SU-DHL-6 (cell line): ENCODE results near the gene IPO4.

Experiments used
- H2AFZ ChIP-seq: fragments of 200-600 bp; sonication (generic); 2 replicates; pipeline ENCODE4 v1.6.1; 2014; ENCODE audit warnings: low read depth, mild to moderate bottlenecking, moderate library complexity, mixed read lengths, antibody characterized with exemption, low read length; ENCODE audit not compliant: severe bottlenecking
- H3F3A ChIP-seq: fragments of 200-600 bp; shearing (Covaris generic); 2 replicates; pipeline ENCODE4 v1.6.0; 2016; ENCODE audit warnings: antibody characterized with exemption, mild to moderate bottlenecking; ENCODE audit not compliant: insufficient read depth
- H3K27ac ChIP-seq: fragments of 200-600 bp; sonication (generic); 2 replicates; pipeline ENCODE4 v1.5.1; 2016; ENCODE audit warnings: low read depth, mild to moderate bottlenecking, low read length, moderate library complexity, mixed read lengths
- H3K27me3 ChIP-seq: fragments of 200-600 bp; sonication (generic), shearing (Covaris generic); 2 replicates; pipeline ENCODE4 v1.6.0; 2014; ENCODE audit warnings: mild to moderate bottlenecking, low read length
- H3K36me3 ChIP-seq: fragments of 200-600 bp; sonication (generic); 2 replicates; pipeline ENCODE4 v1.6.1; 2014; ENCODE audit warnings: mild to moderate bottlenecking, low read length, mixed read lengths
- H3K4me2 ChIP-seq: fragments of 300-600, 200-600 bp; shearing (Covaris generic), sonication (generic); 2 replicates; pipeline ENCODE4 v1.6.0; 2014; ENCODE audit warnings: low read length, low read depth, mild to moderate bottlenecking; ENCODE audit not compliant: poor library complexity, severe bottlenecking
- H3K4me3 ChIP-seq: fragments of 200-600 bp; sonication (generic); 2 replicates; pipeline ENCODE4 v1.5.1; 2014; ENCODE audit warnings: antibody characterized with exemption, low read length, mild to moderate bottlenecking, mixed read lengths; ENCODE audit not compliant: insufficient read depth, poor library complexity, severe bottlenecking
- H3K79me2 ChIP-seq: fragments of 200-600 bp; sonication (generic); 2 replicates; pipeline ENCODE4 v1.6.1; 2014; ENCODE audit warnings: mild to moderate bottlenecking, low read length, moderate library complexity; ENCODE audit not compliant: insufficient read depth
- H3K9ac ChIP-seq: fragments of 200-600 bp; sonication (generic); 2 replicates; pipeline ENCODE4 v1.7.0; 2014; ENCODE audit warnings: mild to moderate bottlenecking, low read length
- H3K9me2 ChIP-seq: fragments of 200-600 bp; sonication (generic); replicated peaks from 2 replicates; pipeline ENCODE4 v1.6.1; 2014; ENCODE audit warnings: low read length; ENCODE audit not compliant: insufficient read depth
- H3K9me3 ChIP-seq: fragments of 200-600 bp; sonication (generic); 2 replicates; pipeline ENCODE4 v1.6.1; 2014; ENCODE audit warnings: low read length, mixed read lengths; ENCODE audit not compliant: insufficient read depth
- H4K20me1 ChIP-seq: fragments of 200-600 bp; sonication (generic); 2 replicates; pipeline ENCODE4 v1.6.1; 2014; ENCODE audit warnings: low read depth, mild to moderate bottlenecking, antibody characterized with exemption, low read length, moderate library complexity, mixed read lengths
- EZH2phosphoT487 ChIP-seq: fragments of 200-600 bp; sonication (generic), shearing (Covaris generic); conservative IDR thresholded peaks from 2 replicates; pipeline ENCODE4 v1.6.1; 2018; ENCODE audit warnings: mild to moderate bottlenecking, antibody characterized with exemption, low read length, moderate library complexity, mixed read lengths
- TF ChIP-seq, protein P1 (sequence below): fragments of 200-600 bp; sonication (generic); IDR thresholded peaks from one replicate; pipeline ENCODE4 v1.5.1; 2017; ENCODE audit warnings: antibody characterized with exemption, mild to moderate bottlenecking, low read length, moderate library complexity; ENCODE audit not compliant: insufficient read depth, poor library complexity, severe bottlenecking

Gene IPO4

DNA sequence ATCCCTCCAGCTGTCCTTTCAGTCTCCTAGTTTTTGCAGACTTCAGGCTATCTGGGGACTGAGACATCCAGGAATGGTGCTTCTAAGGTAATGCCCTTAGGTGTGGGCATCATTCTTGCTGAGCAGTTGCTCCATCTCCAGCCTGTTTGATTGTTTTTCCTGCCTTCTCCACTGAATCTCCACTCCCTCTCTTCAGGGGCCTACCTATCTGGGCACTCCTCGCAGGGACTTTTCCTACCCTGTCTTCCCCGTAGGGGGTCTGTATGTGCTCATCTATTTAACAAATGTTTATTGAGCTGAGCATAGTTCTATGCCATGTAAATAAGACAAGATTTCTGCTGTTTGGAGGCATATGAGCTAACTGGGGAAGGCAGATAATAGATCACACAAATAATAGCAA, 55.6 kb downstream of the IPO4 start:
- Histone ChIP-seq H3K27ac (no peak overlapping the region), H3K9ac (no peak overlapping the region), H3K9me2 (no peaks in the 10 kb centered on the region), H3K27me3 (no peaks in the 10 kb centered on the region), H4K20me1 (no peaks in the 10 kb centered on the region), H3K9me3 (no peaks in the 10 kb centered on the region), H2AFZ (no peak overlapping the region), H3K36me3 (no peaks in the 10 kb centered on the region), H3K4me2 (no peak overlapping the region), H3K79me2 (no peaks in the 10 kb centered on the region), H3F3A (peaks cover 17% of the 10 kb centered on the region), H3K4me3 (no peak overlapping the region)
- TF ChIP-seq, protein P1, sequence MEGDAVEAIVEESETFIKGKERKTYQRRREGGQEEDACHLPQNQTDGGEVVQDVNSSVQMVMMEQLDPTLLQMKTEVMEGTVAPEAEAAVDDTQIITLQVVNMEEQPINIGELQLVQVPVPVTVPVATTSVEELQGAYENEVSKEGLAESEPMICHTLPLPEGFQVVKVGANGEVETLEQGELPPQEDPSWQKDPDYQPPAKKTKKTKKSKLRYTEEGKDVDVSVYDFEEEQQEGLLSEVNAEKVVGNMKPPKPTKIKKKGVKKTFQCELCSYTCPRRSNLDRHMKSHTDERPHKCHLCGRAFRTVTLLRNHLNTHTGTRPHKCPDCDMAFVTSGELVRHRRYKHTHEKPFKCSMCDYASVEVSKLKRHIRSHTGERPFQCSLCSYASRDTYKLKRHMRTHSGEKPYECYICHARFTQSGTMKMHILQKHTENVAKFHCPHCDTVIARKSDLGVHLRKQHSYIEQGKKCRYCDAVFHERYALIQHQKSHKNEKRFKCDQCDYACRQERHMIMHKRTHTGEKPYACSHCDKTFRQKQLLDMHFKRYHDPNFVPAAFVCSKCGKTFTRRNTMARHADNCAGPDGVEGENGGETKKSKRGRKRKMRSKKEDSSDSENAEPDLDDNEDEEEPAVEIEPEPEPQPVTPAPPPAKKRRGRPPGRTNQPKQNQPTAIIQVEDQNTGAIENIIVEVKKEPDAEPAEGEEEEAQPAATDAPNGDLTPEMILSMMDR: no peak
- no peak for TF ChIP-seq EZH2phosphoT487

DNA sequence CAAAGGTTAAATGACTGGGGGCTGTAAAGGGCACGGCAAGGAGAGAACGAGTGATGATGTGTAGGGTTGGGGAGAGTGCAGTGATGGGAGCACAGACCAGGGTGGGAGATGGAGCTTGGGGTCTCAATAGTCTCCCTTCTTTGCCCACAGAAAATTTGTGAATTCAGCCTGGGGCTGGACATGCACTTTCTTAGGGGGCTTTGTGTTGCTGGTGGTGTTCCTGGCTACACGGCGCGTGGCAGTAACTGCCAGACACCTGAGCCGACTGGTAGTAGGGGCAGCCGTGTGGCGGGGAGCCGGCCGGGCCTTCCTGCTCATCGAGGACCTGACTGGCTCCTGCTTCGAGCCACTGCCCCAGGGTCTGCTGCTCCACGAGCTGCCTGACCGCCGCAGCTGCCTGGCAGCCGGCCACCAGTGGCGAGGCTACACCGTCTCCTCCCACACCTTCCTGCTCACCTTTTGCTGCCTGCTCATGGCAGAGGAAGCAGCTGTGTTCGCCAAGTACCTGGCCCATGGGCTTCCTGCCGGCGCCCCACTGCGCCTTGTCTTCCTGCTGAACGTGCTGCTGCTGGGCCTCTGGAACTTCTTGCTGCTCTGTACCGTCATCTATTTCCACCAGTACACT, 56.4 kb downstream of the IPO4 start:
- H3K36me3 ChIP-seq: no peaks in the 10 kb centered on the region
- H3K4me3 ChIP-seq: no peak overlapping the region
- no peaks in the 10 kb centered on the region for H3K9me3 ChIP-seq
- no peaks in the 10 kb centered on the region for H3K27me3 ChIP-seq
- no peaks in the 10 kb centered on the region for H3K79me2 ChIP-seq
- H3K4me2 ChIP-seq: no peak overlapping the region
- H2AFZ ChIP-seq: no peak overlapping the region
- no peak overlapping the region for H3K27ac ChIP-seq
- H3K9ac ChIP-seq: no peak overlapping the region
- H3F3A ChIP-seq: peaks cover 12% of the 10 kb centered on the region
- no peaks in the 10 kb centered on the region for H4K20me1 ChIP-seq
- H3K9me2 ChIP-seq: no peaks in the 10 kb centered on the region
- TF ChIP-seq, protein P1: no peak
- TF ChIP-seq EZH2phosphoT487: no peak

DNA sequence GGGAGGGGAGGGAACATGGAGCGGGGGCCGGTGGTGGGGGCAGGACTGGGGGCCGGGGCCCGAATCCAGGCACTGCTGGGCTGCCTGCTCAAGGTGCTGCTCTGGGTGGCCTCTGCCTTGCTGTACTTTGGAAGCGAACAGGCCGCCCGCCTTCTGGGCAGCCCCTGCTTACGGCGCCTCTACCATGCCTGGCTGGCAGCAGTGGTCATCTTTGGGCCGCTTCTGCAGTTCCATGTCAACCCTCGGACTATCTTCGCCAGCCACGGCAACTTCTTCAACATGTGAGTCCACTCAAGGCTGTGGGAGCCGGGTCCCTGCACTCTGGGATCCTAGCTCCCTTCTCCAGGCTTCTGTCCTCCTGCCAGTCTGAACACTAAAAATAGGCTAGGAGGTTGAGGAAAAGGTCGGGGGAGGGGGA, 57.1 kb downstream of the IPO4 start:
- Histone ChIP-seq H3K79me2 (no peaks in the 10 kb centered on the region), H3K4me3 (no peak overlapping the region)

More for the DNA sequence above, 57.1 kb downstream of the IPO4 start:
- Histone ChIP-seq H3K27ac (no peak overlapping the region), H3K4me2 (no peak overlapping the region), H2AFZ (no peak overlapping the region), H3K9ac (no peak overlapping the region), H3K9me3 (no peaks in the 10 kb centered on the region), H3F3A (peaks cover 6% of the 10 kb centered on the region), H4K20me1 (no peaks in the 10 kb centered on the region), H3K36me3 (no peaks in the 10 kb centered on the region), H3K27me3 (no peaks in the 10 kb centered on the region), H3K9me2 (no peaks in the 10 kb centered on the region)
- no peak for TF ChIP-seq EZH2phosphoT487
- TF ChIP-seq, protein P1: no peak
